ENCODE data around the gene KL.

GRCh38 chr13:32997399-32997798, 18.8 kb upstream of the KL start:
- no peak for TF ChIP-seq POLR2A (IDR thresholded peaks at IDR 0.05)
- TF ChIP-seq CTCF (IDR thresholded peaks at IDR 0.05), result no peak
